ENCODE results near the gene ORAI3. TPM values are rescaled to one million over a fixed set of nuclear protein-coding genes. Genes with fewer than 3 reads are reported as not detected.

The ORAI3 gene
- polyA plus RNA-seq, 4 donors: 18.7 to 22.5 (median 20.3) TPM

GRCh38 chr16:30966033-30966619 is 17.3 kb downstream of the ORAI3 start:
- DNase-seq (ENCODE audit: low read depth in 4 of 4, low spot score in 2 of 4): no peak

- DNase-seq (ENCODE audit: low read depth in 4 of 4, low spot score in 2 of 4): no peak
These were observed 18.9 kb downstream of the ORAI3 start for GRCh38 chr16:30967795-30968194.

DNA sequence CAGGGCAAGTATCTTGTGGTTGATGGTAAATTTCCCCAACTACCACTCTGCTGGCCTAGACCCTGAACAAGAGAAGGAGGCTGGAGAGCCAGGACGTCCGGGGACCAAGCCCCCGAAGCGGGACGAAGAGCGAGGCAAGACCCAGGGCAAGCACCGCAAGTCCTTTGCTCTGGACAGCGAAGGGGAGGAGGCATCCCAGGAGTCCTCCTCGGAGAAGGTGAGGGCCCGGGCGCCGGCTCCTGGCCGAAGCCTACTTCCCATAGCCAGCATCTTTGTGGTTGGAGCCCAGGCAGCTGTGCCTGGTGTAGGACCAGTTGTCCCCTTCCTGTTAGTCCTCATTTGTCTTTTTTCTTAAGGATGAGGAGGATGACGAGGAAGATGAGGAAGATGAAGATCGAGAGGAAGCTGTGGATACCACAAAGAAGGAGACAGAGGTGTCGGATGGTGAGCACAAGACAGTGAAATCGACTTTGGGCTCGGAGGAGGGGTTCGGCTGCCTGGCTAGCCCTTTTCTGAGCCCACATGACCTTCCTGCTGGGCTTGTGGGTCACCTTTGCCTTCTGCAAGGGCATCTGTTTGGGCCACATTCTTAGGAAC is 20.5 kb downstream of the ORAI3 start:
- DNase-seq (ENCODE audit: low read depth in 4 of 4, low spot score in 2 of 4): no peak

GRCh38 chr16:30971298-30971697 is 22.4 kb downstream of the ORAI3 start:
- no peak for DNase-seq (ENCODE audit: low read depth in 4 of 4, low spot score in 2 of 4)

DNA sequence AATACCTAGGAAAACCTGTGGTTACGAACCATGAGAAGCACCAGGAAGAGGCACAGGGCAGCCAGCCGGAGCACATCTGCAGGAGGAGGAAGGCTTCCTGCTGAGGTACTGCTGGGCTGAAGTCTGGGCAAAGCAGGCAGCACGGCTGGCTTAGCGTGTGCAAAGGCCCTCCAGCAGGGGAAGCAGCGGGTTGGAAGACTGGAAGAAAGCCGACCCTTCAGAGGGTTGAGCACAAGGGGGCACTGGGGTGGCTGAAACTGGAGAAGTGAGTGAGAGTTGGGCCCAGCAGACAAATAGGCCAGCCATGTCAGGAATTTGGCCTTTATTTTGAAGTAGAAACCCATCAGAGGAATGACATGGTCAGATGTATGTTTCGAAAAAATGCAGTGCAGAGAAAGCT is 24.0 kb downstream of the ORAI3 start:
- no peak for DNase-seq (ENCODE audit: low read depth in 4 of 4, low spot score in 2 of 4)

DNA sequence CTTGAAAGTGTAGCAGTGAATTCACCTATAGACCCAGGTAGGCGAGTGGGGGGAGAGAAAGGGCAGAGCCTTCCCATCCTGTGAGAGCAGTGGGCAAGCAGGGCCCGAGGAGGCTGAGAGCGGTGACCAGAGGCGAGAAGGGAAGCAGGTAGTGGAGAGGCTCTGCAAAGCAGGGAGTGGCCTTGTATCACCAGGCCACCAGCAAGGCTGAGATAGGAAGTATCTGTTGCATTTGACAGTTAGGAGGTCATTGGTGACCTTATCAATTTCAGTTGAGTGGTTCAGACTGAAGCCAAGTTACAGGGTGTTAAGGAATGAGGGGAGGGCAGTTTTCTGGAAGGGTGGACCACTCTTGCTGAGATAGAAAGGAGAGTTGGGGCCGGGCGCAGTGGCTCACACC is 25.5 kb downstream of the ORAI3 start:
- DNase-seq (ENCODE audit: low read depth in 4 of 4, low spot score in 2 of 4): no peak

GRCh38 chr16:30976486-30976885 is 27.6 kb downstream of the ORAI3 start:
- no peak for DNase-seq (ENCODE audit: low read depth in 4 of 4, low spot score in 2 of 4)

- DNase-seq (ENCODE audit: low read depth in 4 of 4, low spot score in 2 of 4): no peak
These were observed 28.6 kb downstream of the ORAI3 start for GRCh38 chr16:30977502-30977901.

DNA sequence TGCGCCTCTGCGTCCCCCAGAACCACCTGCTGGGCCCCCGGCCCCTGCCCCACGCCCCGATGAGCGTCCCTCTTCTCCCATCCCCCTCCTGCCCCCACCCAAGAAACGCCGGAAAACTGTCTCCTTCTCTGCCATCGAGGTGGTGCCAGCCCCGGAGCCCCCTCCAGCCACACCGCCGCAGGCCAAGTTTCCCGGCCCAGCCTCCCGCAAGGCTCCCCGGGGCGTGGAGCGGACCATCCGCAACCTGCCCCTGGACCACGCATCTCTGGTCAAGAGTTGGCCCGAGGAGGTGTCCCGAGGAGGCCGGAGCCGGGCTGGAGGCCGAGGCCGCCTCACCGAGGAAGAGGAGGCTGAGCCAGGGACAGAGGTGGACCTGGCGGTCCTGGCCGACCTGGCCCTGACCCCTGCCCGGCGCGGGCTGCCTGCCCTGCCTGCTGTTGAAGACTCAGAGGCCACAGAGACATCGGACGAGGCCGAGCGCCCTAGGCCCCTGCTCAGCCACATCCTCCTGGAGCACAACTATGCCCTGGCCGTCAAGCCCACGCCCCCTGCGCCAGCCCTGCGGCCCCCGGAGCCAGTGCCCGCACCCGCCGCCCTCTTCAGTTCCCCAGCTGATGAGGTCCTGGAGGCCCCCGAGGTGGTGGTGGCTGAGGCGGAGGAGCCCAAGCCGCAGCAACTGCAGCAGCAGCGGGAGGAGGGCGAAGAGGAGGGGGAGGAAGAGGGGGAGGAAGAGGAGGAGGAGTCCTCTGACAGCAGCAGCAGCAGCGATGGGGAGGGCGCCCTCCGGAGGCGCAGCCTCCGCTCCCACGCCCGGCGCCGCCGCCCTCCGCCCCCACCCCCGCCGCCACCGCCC is 30.5 kb downstream of the ORAI3 start:
- DNase-seq (ENCODE audit: low read depth in 4 of 4, low spot score in 2 of 4): no peak

GRCh38 chr16:30980023-30980371 is 31.1 kb downstream of the ORAI3 start:
- DNase-seq (ENCODE audit: low read depth in 4 of 4, low spot score in 2 of 4): no peak

GRCh38 chr16:30980434-30980833 is 31.6 kb downstream of the ORAI3 start:
- DNase-seq (ENCODE audit: low read depth in 4 of 4, low spot score in 2 of 4): no peak

- no peak for DNase-seq (ENCODE audit: low read depth in 4 of 4, low spot score in 2 of 4)
These were observed 32.1 kb downstream of the ORAI3 start for GRCh38 chr16:30980959-30981358.

GRCh38 chr16:30982548-30983288 is 33.9 kb downstream of the ORAI3 start:
- DNase-seq (ENCODE audit: low read depth in 4 of 4, low spot score in 2 of 4): no peak

- DNase-seq (ENCODE audit: low read depth in 4 of 4, low spot score in 2 of 4): no peak
These were observed 34.5 kb downstream of the ORAI3 start for GRCh38 chr16:30983289-30983889.

DNA sequence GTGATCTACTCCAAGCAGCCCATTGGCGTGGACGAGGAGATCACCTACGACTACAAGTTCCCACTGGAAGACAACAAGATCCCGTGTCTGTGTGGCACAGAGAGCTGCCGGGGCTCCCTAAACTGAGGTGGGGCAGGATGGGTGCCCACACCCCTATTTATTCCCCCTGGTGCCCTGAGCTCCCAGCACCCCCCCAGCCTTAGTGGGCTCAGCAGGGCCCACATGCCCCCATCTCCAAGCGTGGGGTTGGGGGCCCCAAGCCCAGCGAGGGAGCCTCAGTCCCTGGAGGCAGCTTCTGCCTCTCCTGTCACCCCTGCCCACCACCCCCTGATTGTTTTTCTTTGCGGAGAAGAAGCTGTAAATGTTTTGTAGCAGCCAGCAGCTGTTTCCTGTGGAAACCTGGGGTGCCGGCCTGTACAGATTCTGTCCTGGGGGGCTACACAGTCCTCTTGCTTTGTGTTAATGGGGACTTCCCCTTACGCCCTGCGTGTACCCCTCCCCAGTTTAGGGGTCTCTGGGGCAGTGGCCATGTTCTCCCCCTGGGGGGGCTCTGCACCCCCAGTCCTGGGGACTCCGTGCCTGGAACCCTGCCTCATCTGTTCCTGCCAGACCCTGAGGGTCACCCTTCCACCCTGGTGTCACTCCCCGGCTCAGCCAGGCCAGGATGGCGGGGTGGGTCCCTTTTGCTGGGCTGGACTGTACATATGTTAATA is 35.2 kb downstream of the ORAI3 start:
- no peak for DNase-seq (ENCODE audit: low read depth in 4 of 4, low spot score in 2 of 4)

DNA sequence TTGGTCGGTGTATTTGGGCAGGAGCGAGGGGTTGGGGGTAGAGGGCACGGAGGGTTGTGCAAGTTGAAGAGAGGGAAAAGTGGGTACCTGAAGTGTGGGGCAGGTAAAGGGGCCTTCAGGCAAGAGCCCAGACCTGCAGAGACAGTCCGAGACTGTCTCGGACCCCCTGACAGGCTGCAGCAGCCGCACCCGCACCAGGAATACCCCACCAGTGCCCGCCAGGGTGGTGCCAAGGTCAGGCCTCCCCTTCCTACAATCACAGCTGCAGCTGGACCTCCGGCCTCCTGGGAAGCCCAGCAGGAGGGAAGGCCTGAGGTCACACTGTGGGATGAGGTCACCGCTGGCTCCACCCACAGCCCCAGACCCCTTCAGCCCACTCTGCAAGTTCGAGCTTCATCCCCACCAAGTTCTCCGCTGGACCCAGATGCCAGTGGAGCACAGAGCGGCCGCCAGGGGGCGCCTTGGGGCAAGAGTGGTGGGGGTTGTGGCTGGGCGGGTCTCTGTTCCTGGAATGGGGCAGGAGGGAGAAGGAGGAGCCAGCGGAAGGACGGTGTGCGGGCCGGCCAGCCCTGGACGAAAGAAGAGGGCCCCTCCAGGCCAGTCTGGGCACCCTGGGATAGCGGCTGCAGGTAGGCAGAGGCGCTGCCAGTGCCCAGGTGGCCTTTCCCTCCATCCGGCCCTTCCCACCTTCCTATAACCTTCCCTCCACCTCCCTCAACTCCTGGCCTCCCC is 36.0 kb downstream of the ORAI3 start, which contains the start of gene HSD3B7:
Gene HSD3B7 (plus strand): TSS at position 539 of the 732 bp plus-strand sequence. CDS start 452 bp downstream, outside the sequence.
- DNase-seq (ENCODE audit: low read depth in 4 of 4, low spot score in 2 of 4): peak; percentile 25 to 61 (median 54)

DNA sequence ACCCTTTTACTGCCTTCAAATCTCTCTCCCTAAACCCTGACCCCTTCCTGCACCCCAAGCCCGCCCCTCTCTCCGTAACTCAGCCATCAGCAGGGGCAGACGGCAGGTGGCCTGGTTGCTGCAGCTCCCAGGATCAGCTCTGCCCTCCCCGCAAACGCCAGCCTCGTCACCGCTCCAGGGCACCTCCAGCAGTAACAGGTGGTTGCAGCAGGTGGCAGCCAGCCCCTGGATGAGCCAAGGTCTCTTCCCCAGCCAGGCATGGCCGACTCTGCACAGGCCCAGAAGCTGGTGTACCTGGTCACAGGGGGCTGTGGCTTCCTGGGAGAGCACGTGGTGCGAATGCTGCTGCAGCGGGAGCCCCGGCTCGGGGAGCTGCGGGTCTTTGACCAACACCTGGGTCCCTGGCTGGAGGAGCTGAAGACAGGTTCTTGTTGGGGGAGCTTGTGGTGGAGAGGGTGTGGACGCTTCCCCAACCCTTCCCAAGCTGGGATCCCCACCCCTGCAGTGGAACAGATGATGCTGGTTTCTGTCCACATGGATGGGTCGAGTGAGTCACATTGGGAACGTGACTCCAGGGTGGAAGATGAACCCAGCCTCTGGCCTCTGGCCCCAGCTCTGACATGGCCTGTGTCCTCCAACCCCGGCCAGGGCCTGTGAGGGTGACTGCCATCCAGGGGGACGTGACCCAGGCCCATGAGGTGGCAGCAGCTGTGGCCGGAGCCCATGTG is 36.7 kb downstream of the ORAI3 start:
- peak in 1 of 4 donors; percentile 9 for DNase-seq (ENCODE audit: low read depth in 4 of 4, low spot score in 2 of 4)

- no peak for DNase-seq (ENCODE audit: low read depth in 4 of 4, low spot score in 2 of 4)
These were observed 37.5 kb downstream of the ORAI3 start for GRCh38 chr16:30986129-30986991.
